PC-3 (cell line): ENCODE results near the gene MED26. TPM values are rescaled to one million over a fixed set of nuclear protein-coding genes. Genes with fewer than 3 reads are reported as not detected.

Experiments used
- ATAC-seq: fragments of 200-7000 bp; cut with Tn5 transposase; 2 replicates; pipeline ENCODE4 v1.9.1; 2020; ENCODE audit warnings: mild to moderate bottlenecking, moderate library complexity
- BruUV-seq: library from RNA; stranded (reverse); fragments of 400-500 nt; replicated peaks from 2 replicates; lab custom pipeline; 2021; lab: Mats Ljungman, UMichigan
- CTCF ChIA-PET: fragments of 300-600 bp; sonication (Branson Sonifier 250); formaldehyde crosslinking; loops from one replicate; lab custom pipeline; 2022; ENCODE audit warnings: antibody characterized with exemption; lab: Charles Lee
- POLR2A ChIA-PET: fragments of 300-600 bp; sonication (Branson Sonifier 250); formaldehyde crosslinking; loops from one replicate; lab custom pipeline; 2022; ENCODE audit warnings: antibody characterized with exemption; ENCODE audit not compliant: unreplicated experiment; lab: Charles Lee
- DNase-seq: peaks from one replicate; pipeline ENCODE4 v3.0.0-alpha.2; 2015
- H2AFZ ChIP-seq: fragments of 300-600 bp; sonication (generic); 2 replicates; pipeline ENCODE4 v1.6.0; 2016; ENCODE audit warnings: antibody characterized with exemption, low read length
- H3F3A ChIP-seq: fragments of 300-600 bp; sonication (generic); one replicate; pipeline ENCODE4 v1.6.0; 2017; ENCODE audit warnings: antibody characterized with exemption, low read length, control low read depth, mild to moderate bottlenecking; ENCODE audit not compliant: unreplicated experiment
- H3K27ac ChIP-seq: fragments of 300-600 bp; sonication (generic); 2 replicates; pipeline ENCODE4 v1.5.1; 2016; ENCODE audit warnings: mild to moderate bottlenecking, low read length
- H3K27me3 ChIP-seq: fragments of 300-600 bp; sonication (generic); 2 replicates; pipeline ENCODE4 v1.6.1; 2016; ENCODE audit warnings: low read length, mixed read lengths
- H3K36me3 ChIP-seq: fragments of 300-600 bp; sonication (generic); 2 replicates; pipeline ENCODE4 v1.6.1; 2016; ENCODE audit warnings: low read depth, mixed run types, low read length, mixed read lengths
- H3K4me1 ChIP-seq: fragments of 300-600 bp; sonication (generic); 2 replicates; pipeline ENCODE4 v1.5.1; 2016; ENCODE audit warnings: low read length; ENCODE audit not compliant: insufficient read depth
- H3K4me2 ChIP-seq: fragments of 300-600 bp; sonication (generic); 2 replicates; pipeline ENCODE4 v1.6.0; 2016; ENCODE audit warnings: low read length
- H3K4me3 ChIP-seq: fragments of 300-600 bp; sonication (generic); 2 replicates; pipeline ENCODE4 v1.5.1; 2016; ENCODE audit warnings: mild to moderate bottlenecking, low read length, mixed read lengths
- H3K79me2 ChIP-seq: fragments of 300-600 bp; sonication (generic); 2 replicates; pipeline ENCODE4 v1.6.1; 2017; ENCODE audit warnings: low read length, mixed read lengths
- H3K9ac ChIP-seq: fragments of 300-600 bp; sonication (generic); 2 replicates; pipeline ENCODE4 v1.6.0; 2016; ENCODE audit warnings: mild to moderate bottlenecking, low read length
- H3K9me2 ChIP-seq: fragments of 300-600 bp; sonication (generic); replicated peaks from 2 replicates; pipeline ENCODE4 v1.6.1; 2016; ENCODE audit warnings: mixed run types, low read length, mixed read lengths
- H3K9me3 ChIP-seq: fragments of 300-600 bp; sonication (generic); 2 replicates; pipeline ENCODE4 v1.6.1; 2016; ENCODE audit warnings: low read length, mixed read lengths
- H4K20me1 ChIP-seq: fragments of 300-600 bp; sonication (generic); 2 replicates; pipeline ENCODE4 v1.6.1; 2016; ENCODE audit warnings: low read length, mixed read lengths
- CTCF ChIP-seq: fragments of 300-600 bp; sonication (generic); conservative IDR thresholded peaks from 2 replicates; pipeline ENCODE4 v1.5.1; 2017; ENCODE audit warnings: antibody characterized with exemption, low read depth, mild to moderate bottlenecking, low read length
- EZH2 ChIP-seq: fragments of 300-600 bp; sonication (generic); IDR thresholded peaks from one replicate; pipeline ENCODE4 v1.6.1; 2017; ENCODE audit warnings: antibody characterized with exemption, mild to moderate bottlenecking, low read length; ENCODE audit not compliant: unreplicated experiment
- EZH2phosphoT487 ChIP-seq: fragments of 300-600 bp; sonication (generic); IDR thresholded peaks from 2 replicates; pipeline ENCODE4 v1.6.1; 2018; ENCODE audit warnings: mild to moderate bottlenecking, antibody characterized with exemption, low read length, borderline replicate concordance
- intact Hi-C: fragments of 100-400 bp; cut with micrococcal nuclease; formaldehyde crosslinking; loops from 2 replicates; pipeline ENCODE4 v1.9.0; 2023
- total RNA-seq: library from RNA; depleted of rRNA; stranded (reverse); fragments of >200 nt; gene quantifications from 2 replicates; pipeline ENCODE4 v1.2.3, GENCODE V29; 2014

MED26 gene
- total RNA-seq, 1 experiment from 2014 or later = 17.5 TPM

- POLR2A ChIA-PET = interaction anchor here (0.5 to 0.7 kb wide), 5 partner anchors 52 to 189 kb away, joined by 3 to 16 read pairs (median 7); no protein-coding TSS in a partner anchor
- Histone ChIP-seq H3K4me2 (peak within 1 kb of the TSS; percentile 100), H3K9me3 (no peaks in the 10 kb centered on the region), H3K79me2 (peaks cover 45% of the 10 kb centered on the region), H3F3A (no peaks in the 10 kb centered on the region), H3K9ac (peak within 1 kb of the TSS; percentile 96), H3K36me3 (peaks cover 14% of the 10 kb centered on the region), H3K27ac (peak within 1 kb of the TSS; percentile 77), H3K4me1 (peaks cover 8% of the 10 kb centered on the region), H3K9me2 (no peaks in the 10 kb centered on the region), H2AFZ (peak within 1 kb of the TSS; percentile 98), H3K4me3 (peak within 1 kb of the TSS; percentile 88), H4K20me1 (peaks cover 16% of the 10 kb centered on the region), H3K27me3 (no peaks in the 10 kb centered on the region)
- BruUV-seq = TSS peak; percentile 77
- CTCF ChIA-PET = interaction anchor here (0.6 kb wide), 2 partner anchors 25 to 33 kb away, joined by 3 to 4 read pairs; no protein-coding TSS in a partner anchor
- peak; percentile 98 for DNase-seq
- ATAC-seq = peak; percentile 97
- intact Hi-C loops = loop anchor here (2.0 kb wide), 1 partner anchor 31 kb away; the partner anchor contains the start of gene MED26
- TF ChIP-seq EZH2phosphoT487 (no peak), CTCF (no peak; the same call in 1 of the 2 replicates), EZH2 (no peak)
Measured at GRCh38 chr19:16659832-16660708, 32.1 kb upstream of the MED26 start, which contains the start of gene SMIM7. Gene SMIM7 (minus strand): TSS chr19:16660144. CDS start chr19:16660110, 34 bp downstream.

DNA sequence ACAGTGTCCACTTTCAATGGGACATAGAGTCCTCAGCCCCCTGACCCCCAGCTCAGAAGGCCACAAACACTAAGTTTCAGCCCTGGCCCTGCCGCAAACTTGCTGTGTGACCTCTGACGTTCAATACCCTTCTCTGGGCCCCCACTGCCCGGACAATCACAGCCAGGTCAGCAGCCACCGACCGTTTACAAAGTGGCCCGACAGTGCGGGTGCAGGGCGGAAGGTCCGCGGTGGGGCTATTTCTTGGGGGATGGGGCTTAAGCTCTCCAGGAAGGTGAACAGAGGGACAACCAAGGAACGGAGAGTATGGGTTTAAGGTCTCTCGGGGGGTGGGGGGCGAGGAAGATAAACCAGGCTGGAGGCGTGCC is 31.4 kb upstream of the MED26 start:
- TSS peak; percentile 48 for BruUV-seq
- Histone ChIP-seq H3F3A (no peaks in the 10 kb centered on the region), H3K79me2 (peaks cover 51% of the 10 kb centered on the region), H3K4me2 (peak overlapping the region; percentile 100), H2AFZ (peak overlapping the region; percentile 98; the same call in 1 of the 2 replicates), H3K27ac (no peak overlapping the region), H3K9me2 (no peaks in the 10 kb centered on the region), H4K20me1 (peaks cover 16% of the 10 kb centered on the region), H3K4me3 (peak overlapping the region; percentile 88), H3K27me3 (no peaks in the 10 kb centered on the region), H3K4me1 (peaks cover 8% of the 10 kb centered on the region), H3K36me3 (peaks cover 20% of the 10 kb centered on the region), H3K9me3 (no peaks in the 10 kb centered on the region), H3K9ac (peak overlapping the region; percentile 96)
- no peak for DNase-seq
- CTCF ChIA-PET = interaction anchor here (0.6 kb wide), 1 partner anchor 33 kb away, joined by 3 read pairs; no protein-coding TSS in a partner anchor
- intact Hi-C loops = loop anchor here (2.0 kb wide), 1 partner anchor 31 kb away; the partner anchor contains the start of gene MED26
- no peak for ATAC-seq
- POLR2A ChIA-PET = interaction anchor here (0.6 kb wide), 3 partner anchors 55 to 189 kb away, joined by 3 to 16 read pairs (median 7); no protein-coding TSS in a partner anchor
- TF ChIP-seq EZH2 (no peak), CTCF (no peak), EZH2phosphoT487 (no peak)
